IMR-90 (cell line): ENCODE measurements around the gene SBF2. TPM values are rescaled to one million over a fixed set of nuclear protein-coding genes. Genes with fewer than 3 reads are reported as not detected.

ENCODE experiments used
- ATAC-seq: fragments of 200-7000 bp; cut with Tn5 transposase; 2 replicates; pipeline ENCODE4 v1.9.1; 2020; ENCODE audit warnings: low read depth, mild to moderate bottlenecking, moderate library complexity
- BruUV-seq: library from RNA; stranded (reverse); fragments of 400-500 nt; replicated peaks from 2 replicates; lab custom pipeline; 2021; lab: Mats Ljungman, UMichigan
- CTCF ChIA-PET: fragments of 300-600 bp; formaldehyde crosslinking; extraction: SDS; loops from one replicate; lab custom pipeline; 2021; ENCODE audit warnings: antibody characterized with exemption; lab: Yijun Ruan, JAX
- POLR2A ChIA-PET: fragments of 300-600 bp; sonication (Branson Sonifier 250); formaldehyde crosslinking; loops from one replicate; lab custom pipeline; 2022; ENCODE audit warnings: antibody characterized with exemption; ENCODE audit not compliant: unreplicated experiment; lab: Charles Lee
- DNase-seq: peaks from one replicate; pipeline ENCODE4 v3.0.0; 2013
- H2AFZ ChIP-seq: replicated peaks from 2 replicates; pipeline ENCODE3; 2013; ENCODE audit warnings: low read length, mild to moderate bottlenecking; ENCODE audit not compliant: poor library complexity
- H2AK5ac ChIP-seq: 2 replicates; pipeline ENCODE4 v1.6.1; 2013; ENCODE audit warnings: low read depth, low read length, inconsistent platforms
- H2AK9ac ChIP-seq: replicated peaks from 2 replicates; pipeline ENCODE3; 2013; ENCODE audit warnings: mild to moderate bottlenecking, low read depth, low read length, moderate library complexity; ENCODE audit not compliant: poor library complexity
- H2BK120ac ChIP-seq: 2 replicates; pipeline ENCODE4 v1.6.1; 2013; ENCODE audit warnings: low read depth, low read length, inconsistent platforms
- H2BK15ac ChIP-seq: 3 replicates; pipeline ENCODE4 v1.6.1; 2013; ENCODE audit warnings: low read depth, low read length, inconsistent platforms
- H2BK20ac ChIP-seq: 2 replicates; pipeline ENCODE4 v1.6.1; 2013; ENCODE audit warnings: low read depth, mild to moderate bottlenecking, inconsistent platforms, low read length, moderate library complexity
- H2BK5ac ChIP-seq: 2 replicates; pipeline ENCODE4 v1.6.1; 2013; ENCODE audit warnings: mild to moderate bottlenecking, low read depth, low read length, inconsistent platforms; ENCODE audit not compliant: poor library complexity, severe bottlenecking
- H3K14ac ChIP-seq: replicated peaks from 2 replicates; pipeline ENCODE4 v1.6.1; 2013; ENCODE audit warnings: low read depth, low read length, inconsistent platforms
- H3K18ac ChIP-seq: 2 replicates; pipeline ENCODE4 v1.6.1; 2013; ENCODE audit warnings: low read depth, low read length, control low read depth
- H3K23ac ChIP-seq: 2 replicates; pipeline ENCODE4 v1.6.1; 2013; ENCODE audit warnings: low read depth, low read length, inconsistent platforms
- H3K27ac ChIP-seq: 2 replicates; pipeline ENCODE4 v1.5.1; 2013; ENCODE audit warnings: mild to moderate bottlenecking, control low read depth, low read length; ENCODE audit not compliant: insufficient read depth
- H3K27me3 ChIP-seq: 2 replicates; pipeline ENCODE4 v1.6.1; 2013; ENCODE audit warnings: low read length; ENCODE audit not compliant: control insufficient read depth, insufficient read depth
- H3K36me3 ChIP-seq: 2 replicates; pipeline ENCODE4 v1.6.1; 2013; ENCODE audit warnings: low read length, mixed read lengths; ENCODE audit not compliant: control insufficient read depth, insufficient read depth
- H3K4ac ChIP-seq: 2 replicates; pipeline ENCODE4 v1.6.1; 2013; ENCODE audit warnings: low read depth, low read length, inconsistent platforms
- H3K4me1 ChIP-seq: 2 replicates; pipeline ENCODE4 v1.6.1; 2013; ENCODE audit warnings: low read length, mixed read lengths; ENCODE audit not compliant: control insufficient read depth, insufficient read depth
- H3K4me2 ChIP-seq: 2 replicates; pipeline ENCODE4 v1.6.1; 2013; ENCODE audit warnings: low read depth, mild to moderate bottlenecking, control low read depth, low read length, moderate library complexity
- H3K4me3 ChIP-seq: 2 replicates; pipeline ENCODE4 v1.5.1; 2013; ENCODE audit warnings: low read depth, mild to moderate bottlenecking, control low read depth, low read length, moderate library complexity; ENCODE audit not compliant: insufficient read depth
- H3K56ac ChIP-seq: 2 replicates; pipeline ENCODE4 v1.6.1; 2013; ENCODE audit warnings: low read length, inconsistent platforms; ENCODE audit not compliant: insufficient read depth; ENCODE audit errors: extremely low read depth
- H3K79me1 ChIP-seq, 2 experiments: 2 replicates each; pipeline ENCODE4 v1.6.1; 2013; ENCODE audit warnings: low read length in 2 of 2, inconsistent platforms in 1 of 2, low read depth in 1 of 2
- H3K9ac ChIP-seq: 2 replicates; pipeline ENCODE4 v1.6.1; 2013; ENCODE audit warnings: low read depth, low read length, control low read depth
- H3K9me1 ChIP-seq: 2 replicates; pipeline ENCODE4 v1.6.1; 2013; ENCODE audit warnings: low read length, inconsistent platforms; ENCODE audit not compliant: insufficient read depth
- H3K9me3 ChIP-seq: 2 replicates; pipeline ENCODE4 v1.6.1; 2013; ENCODE audit warnings: low read length; ENCODE audit not compliant: control insufficient read depth, insufficient read depth
- H4K20me1 ChIP-seq: 2 replicates; pipeline ENCODE4 v1.6.1; 2013; ENCODE audit warnings: low read length, inconsistent platforms; ENCODE audit not compliant: insufficient read depth
- H4K5ac ChIP-seq: 2 replicates; pipeline ENCODE4 v1.6.1; 2013; ENCODE audit warnings: mild to moderate bottlenecking, low read depth, low read length, control low read depth
- H4K8ac ChIP-seq, 2 experiments: 2 replicates each; pipeline ENCODE4 v1.6.1; 2013; ENCODE audit warnings: low read depth in 2 of 2, low read length in 2 of 2, control low read depth in 1 of 2, inconsistent platforms in 1 of 2
- H4K91ac ChIP-seq: 2 replicates; pipeline ENCODE4 v1.6.1; 2013; ENCODE audit warnings: low read depth, low read length, inconsistent platforms; ENCODE audit not compliant: insufficient read depth
- BHLHE40 ChIP-seq: fragments of 150-350 bp; IDR thresholded peaks from 2 replicates; pipeline ENCODE4 v1.6.1; 2016; ENCODE audit warnings: mild to moderate bottlenecking, low read depth, low read length
- FOS ChIP-seq: fragments of 150-350 bp; IDR thresholded peaks from 2 replicates; pipeline ENCODE4 v1.6.1; 2016; ENCODE audit warnings: low read depth, low read length
- MAFK ChIP-seq: IDR thresholded peaks from 2 replicates; pipeline ENCODE4 v1.6.1; 2012; ENCODE audit warnings: low read depth, low read length, improper control_type of control experiment
- USF2 ChIP-seq: fragments of 150-350 bp; IDR thresholded peaks from 2 replicates; pipeline ENCODE4 v1.6.1; 2017; ENCODE audit warnings: mild to moderate bottlenecking, antibody characterized with exemption, low read length, low read depth
- WGBS, 2 experiments: methylation state at CpG; one replicate each; pipeline versions ENCODE4 v1.1.5 to v1.1.7; 2013; ENCODE audit warnings: missing lambda C conversion rate in 2 of 2; ENCODE audit not compliant: insufficient read length in 1 of 2; ENCODE audit errors: extremely low coverage in 2 of 2; 5-methylcytosine and 5-hydroxymethylcytosine counted together
- dilution Hi-C: fragments of 300-500 bp; cut with HindIII; formaldehyde crosslinking; loops from one replicate; pipeline ENCODE4 v1.14.3; 2018; ENCODE audit warnings: low sequenced_read_pairs; ENCODE audit not compliant: unreplicated experiment
- in situ Hi-C: fragments of 300-500 bp; cut with MboI; formaldehyde crosslinking; loops from 3 replicates; pipeline ENCODE4 v1.14.3; 2019; ENCODE audit warnings: low sequenced_read_pairs, inconsistent platforms, mixed read lengths
- intact Hi-C: fragments of 100-400 bp; cut with micrococcal nuclease; formaldehyde crosslinking; loops from 2 replicates; pipeline ENCODE4 v1.10.0; 2022
- polyA plus RNA-seq, 3 experiments: library from polyadenylated mRNA; depleted of rRNA; stranded (reverse); fragments of >200 nt; gene quantifications; 2 replicates each; pipeline ENCODE4 v1.2.3, GENCODE V29; 2012; ENCODE audit warnings: low replicate concordance in 1 of 3
- total RNA-seq: library from RNA; depleted of rRNA; stranded (reverse); fragments of >200 nt; gene quantifications from 2 replicates; pipeline ENCODE4 v1.2.3, GENCODE V29; 2012
- TF ChIP-seq, protein P1 (sequence below): conservative IDR thresholded peaks from 2 replicates; pipeline ENCODE4 v1.5.1; 2012; ENCODE audit warnings: mild to moderate bottlenecking, low read depth, low read length, improper control_type of control experiment

Gene SBF2
- total and polyA plus RNA-seq, 2 of the 4 experiments (the other 2 are of a cell fraction): 23.8 to 51.8 TPM

DNA sequence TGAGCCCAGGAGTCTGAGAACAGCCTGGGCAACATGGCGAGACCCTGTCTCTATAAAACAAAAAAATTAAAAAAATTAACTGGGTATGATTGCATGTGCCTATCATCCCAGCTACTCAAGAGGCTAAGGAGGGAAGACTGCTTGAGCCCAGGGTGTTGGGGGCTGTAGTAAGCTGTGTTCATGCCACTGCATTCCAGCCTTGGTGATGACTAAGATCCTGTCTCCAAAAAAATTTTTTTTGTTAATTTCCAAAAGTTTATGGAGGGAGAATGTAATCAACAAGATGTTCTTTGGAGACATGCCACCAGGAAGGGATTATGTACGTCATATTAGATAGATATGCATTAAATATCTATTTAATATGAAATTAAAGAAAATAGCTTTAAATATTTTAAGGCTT lies 267.5 kb downstream of the SBF2 start:
- Histone ChIP-seq H2AFZ (no peak overlapping the region), H3K56ac (no peak overlapping the region), H3K4me3 (no peak overlapping the region), H3K4me2 (no peak overlapping the region), H2BK5ac (peak overlapping the region; percentile 64), H4K20me1 (no peaks in the 10 kb centered on the region), H3K14ac (peak overlapping the region; percentile 24), H3K4me1 (peaks cover 9% of the 10 kb centered on the region), H3K27me3 (no peaks in the 10 kb centered on the region), H3K79me1 (peaks cover 4 to 15% of the 10 kb centered on the region in 2 experiments; a peak in 3 of 4 replicates), H2AK9ac (no peak overlapping the region), H2BK120ac (peak overlapping the region; percentile 56), H3K4ac (peak overlapping the region; percentile 45), H3K36me3 (no peaks in the 10 kb centered on the region; the same call in 1 of the 2 replicates), H4K5ac (no peak overlapping the region), H2BK20ac (peak overlapping the region; percentile 61), H2BK15ac (no peak overlapping the region), H2AK5ac (no peak overlapping the region; the same call in 1 of the 2 replicates), H3K23ac (peak overlapping the region; percentile 23; the same call in 1 of the 2 replicates), H3K9ac (no peak overlapping the region), H4K8ac (peak overlapping the region in 1 of 2 experiments; percentile 26; a peak in 1 of 4 replicates), H4K91ac (peak overlapping the region; percentile 72), H3K27ac (peak overlapping the region; percentile 65; the same call in 1 of the 2 replicates), H3K18ac (peak overlapping the region; percentile 48; the same call in 1 of the 2 replicates), H3K9me3 (no peaks in the 10 kb centered on the region), H3K9me1 (no peaks in the 10 kb centered on the region; the same call in none of the 2 replicates)
- ChIA-PET CTCF (no interaction called here), POLR2A (no interaction called here)
- intact Hi-C loops: no loop called here
- DNase-seq (peak; percentile 77), ATAC-seq (peak; percentile 91)
- no CpG with 5 or more reads among the region's 2 CpGs for WGBS, 2 experiments
- TF ChIP-seq FOS (0 out of 2 replicates have a peak, but pooled peaks have one; percentile 30), USF2 (no peak), MAFK (no peak), BHLHE40 (0 out of 2 replicates have a peak, but pooled peaks have one; percentile 15)
- TF ChIP-seq, protein P1, sequence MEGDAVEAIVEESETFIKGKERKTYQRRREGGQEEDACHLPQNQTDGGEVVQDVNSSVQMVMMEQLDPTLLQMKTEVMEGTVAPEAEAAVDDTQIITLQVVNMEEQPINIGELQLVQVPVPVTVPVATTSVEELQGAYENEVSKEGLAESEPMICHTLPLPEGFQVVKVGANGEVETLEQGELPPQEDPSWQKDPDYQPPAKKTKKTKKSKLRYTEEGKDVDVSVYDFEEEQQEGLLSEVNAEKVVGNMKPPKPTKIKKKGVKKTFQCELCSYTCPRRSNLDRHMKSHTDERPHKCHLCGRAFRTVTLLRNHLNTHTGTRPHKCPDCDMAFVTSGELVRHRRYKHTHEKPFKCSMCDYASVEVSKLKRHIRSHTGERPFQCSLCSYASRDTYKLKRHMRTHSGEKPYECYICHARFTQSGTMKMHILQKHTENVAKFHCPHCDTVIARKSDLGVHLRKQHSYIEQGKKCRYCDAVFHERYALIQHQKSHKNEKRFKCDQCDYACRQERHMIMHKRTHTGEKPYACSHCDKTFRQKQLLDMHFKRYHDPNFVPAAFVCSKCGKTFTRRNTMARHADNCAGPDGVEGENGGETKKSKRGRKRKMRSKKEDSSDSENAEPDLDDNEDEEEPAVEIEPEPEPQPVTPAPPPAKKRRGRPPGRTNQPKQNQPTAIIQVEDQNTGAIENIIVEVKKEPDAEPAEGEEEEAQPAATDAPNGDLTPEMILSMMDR: no peak
- BruUV-seq: no TSS peak
- in situ Hi-C loops: no loop called here
- dilution Hi-C loops: no loop called here
